Lung (tissue), 12 donors: Measurements from ENCODE around the gene PHB1. TPM values are rescaled to one million over a fixed set of nuclear protein-coding genes. Genes with fewer than 3 reads are reported as not detected.

Experiments used
- ATAC-seq: fragments of 200-7000 bp; cut with Tn5 transposase; one replicate; pipeline ENCODE4 v1.9.1; 2020; ENCODE audit warnings: moderate number of reproducible peaks; ENCODE audit not compliant: insufficient read depth, low FRiP score
- DNase-seq, 3 donors: peaks; one replicate each; pipeline ENCODE4 v3.0.0-alpha.2; 2013 to 2017
- H3K27ac ChIP-seq, 2 donors: one replicate each; pipeline ENCODE4 v1.5.1; 2013; ENCODE audit warnings: mild to moderate bottlenecking in 2 of 2, moderate library complexity in 2 of 2, control low read depth in 1 of 2, inconsistent platforms in 1 of 2, low read depth in 1 of 2, low read length in 1 of 2
- H3K27me3 ChIP-seq, 3 donors: one replicate each; pipeline ENCODE4 v1.5.1; 2013; ENCODE audit warnings: low read length in 2 of 3; ENCODE audit not compliant: control insufficient read depth in 3 of 3, insufficient read depth in 3 of 3
- H3K36me3 ChIP-seq, 4 donors: one replicate each; pipeline ENCODE4 v1.5.1; 2013; ENCODE audit warnings: low read length in 4 of 4, mild to moderate bottlenecking in 1 of 4, moderate library complexity in 1 of 4; ENCODE audit not compliant: control insufficient read depth in 4 of 4, insufficient read depth in 4 of 4
- H3K4me1 ChIP-seq, 5 donors: one replicate each; pipeline ENCODE4 v1.5.1; 2013; ENCODE audit warnings: low read length in 5 of 5, mild to moderate bottlenecking in 2 of 5, moderate library complexity in 1 of 5; ENCODE audit not compliant: control insufficient read depth in 5 of 5, insufficient read depth in 5 of 5
- H3K4me3 ChIP-seq: one replicate; pipeline ENCODE4 v1.5.1; 2013; ENCODE audit warnings: mild to moderate bottlenecking, control low read depth, moderate library complexity
- H3K9ac ChIP-seq, 2 donors: one replicate each; pipeline ENCODE4 v1.5.1; 2013; ENCODE audit warnings: low read length in 2 of 2, control low read depth in 1 of 2; ENCODE audit not compliant: insufficient read depth in 1 of 2
- H3K9me3 ChIP-seq, 4 donors: one replicate each; pipeline ENCODE4 v1.5.1; 2013; ENCODE audit warnings: low read length in 3 of 4, mild to moderate bottlenecking in 1 of 4, moderate library complexity in 1 of 4; ENCODE audit not compliant: control insufficient read depth in 4 of 4, insufficient read depth in 3 of 4
- WGBS, 2 donors: extraction: QIAGEN DNeasy Blood & Tissue Kit; methylation state at CpG; one replicate each; pipeline ENCODE4 v1.1.7; 2013; 5-methylcytosine and 5-hydroxymethylcytosine counted together
- polyA plus RNA-seq, 2 donors: library from polyadenylated mRNA; stranded (reverse); fragments of 200-250 nt; gene quantifications; one replicate each; pipeline ENCODE4 v1.2.1, GENCODE V29; 2013
- total RNA-seq, 2 donors: library from RNA; depleted of rRNA in 1 of 2; stranded (reverse); fragments of >200 nt in 1 of 2; gene quantifications; one replicate each; pipeline ENCODE4 v1.2.1, GENCODE V29; 2014 to 2021
- TF ChIP-seq, protein P1 (sequence below): IDR thresholded peaks from 2 replicates; pipeline ENCODE4 v1.5.1; 2012; ENCODE audit warnings: mild to moderate bottlenecking; ENCODE audit errors: control extremely low read depth, extremely low read depth
- donor health status: control.
- donor health status: control.
- donor health status: Bipolar disorder and iron deficiency.
- donor health status: healthy.
- donor health status: DM: yes; HTN: yes; CAD: no.

PHB1 gene
- total and polyA plus RNA-seq, 4 donors: 51.2 to 209 (median 128) TPM

DNA sequence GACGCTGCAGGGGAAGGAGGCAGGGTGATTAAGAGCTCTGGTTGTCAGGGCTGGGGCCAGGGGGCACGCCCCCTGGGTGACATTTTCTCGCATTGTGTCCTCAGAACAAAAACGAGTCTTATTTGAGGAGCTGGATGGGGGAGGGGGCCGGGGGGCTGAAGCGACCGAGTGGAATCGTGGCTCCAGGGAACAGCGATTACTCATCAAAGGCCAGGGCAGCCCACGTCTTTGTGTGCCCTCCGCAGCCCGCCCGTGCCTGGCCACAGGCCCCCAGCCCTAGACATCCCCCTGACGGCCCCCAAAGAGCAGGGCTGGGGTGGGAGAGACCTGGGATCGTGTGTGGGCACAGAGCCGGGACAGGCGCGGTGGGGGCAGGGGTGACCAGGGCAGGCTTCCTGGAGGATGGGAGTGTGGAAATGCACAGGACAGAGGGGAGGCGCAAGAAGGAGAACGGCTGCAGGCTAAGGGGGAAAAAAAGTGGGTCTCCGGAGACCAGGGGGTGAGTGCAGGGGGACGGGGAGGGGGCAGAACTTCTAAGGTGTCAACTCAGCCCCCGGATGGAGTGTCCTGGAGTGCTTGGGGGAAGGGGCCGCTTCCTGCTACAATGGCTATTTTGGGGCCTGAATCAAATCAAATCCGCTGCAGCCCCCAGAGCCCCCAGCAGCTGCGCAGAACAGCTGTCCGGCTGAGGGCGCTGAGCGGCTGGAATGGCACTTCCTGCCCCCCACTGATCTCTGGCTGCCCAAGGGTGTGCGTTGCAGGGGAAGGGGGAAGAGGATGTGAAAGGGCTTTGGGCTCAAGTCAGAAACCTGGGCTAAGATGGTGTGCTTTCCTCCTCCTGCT is 24.0 kb upstream of the PHB1 start:
- ATAC-seq (no peak), DNase-seq (peak; percentile 65 to 77 (median 69))
- H3K36me3 ChIP-seq: no peaks in the 10 kb centered on the region
- H3K4me1 ChIP-seq: peaks cover 0 to 21% (median 4%) of the 10 kb centered on the region in 5 donors
- 16% methylated on average over 30 of the region's 30 CpGs for WGBS, 2 donors
- H3K9me3 ChIP-seq: no peaks in the 10 kb centered on the region
- no peak overlapping the region for H3K4me3 ChIP-seq
- no peak overlapping the region for H3K9ac ChIP-seq
- no peak overlapping the region for H3K27ac ChIP-seq
- peaks cover 0 to 8% (median 5%) of the 10 kb centered on the region in 3 donors for H3K27me3 ChIP-seq
- TF ChIP-seq, protein P1, sequence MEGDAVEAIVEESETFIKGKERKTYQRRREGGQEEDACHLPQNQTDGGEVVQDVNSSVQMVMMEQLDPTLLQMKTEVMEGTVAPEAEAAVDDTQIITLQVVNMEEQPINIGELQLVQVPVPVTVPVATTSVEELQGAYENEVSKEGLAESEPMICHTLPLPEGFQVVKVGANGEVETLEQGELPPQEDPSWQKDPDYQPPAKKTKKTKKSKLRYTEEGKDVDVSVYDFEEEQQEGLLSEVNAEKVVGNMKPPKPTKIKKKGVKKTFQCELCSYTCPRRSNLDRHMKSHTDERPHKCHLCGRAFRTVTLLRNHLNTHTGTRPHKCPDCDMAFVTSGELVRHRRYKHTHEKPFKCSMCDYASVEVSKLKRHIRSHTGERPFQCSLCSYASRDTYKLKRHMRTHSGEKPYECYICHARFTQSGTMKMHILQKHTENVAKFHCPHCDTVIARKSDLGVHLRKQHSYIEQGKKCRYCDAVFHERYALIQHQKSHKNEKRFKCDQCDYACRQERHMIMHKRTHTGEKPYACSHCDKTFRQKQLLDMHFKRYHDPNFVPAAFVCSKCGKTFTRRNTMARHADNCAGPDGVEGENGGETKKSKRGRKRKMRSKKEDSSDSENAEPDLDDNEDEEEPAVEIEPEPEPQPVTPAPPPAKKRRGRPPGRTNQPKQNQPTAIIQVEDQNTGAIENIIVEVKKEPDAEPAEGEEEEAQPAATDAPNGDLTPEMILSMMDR: no peak

DNA sequence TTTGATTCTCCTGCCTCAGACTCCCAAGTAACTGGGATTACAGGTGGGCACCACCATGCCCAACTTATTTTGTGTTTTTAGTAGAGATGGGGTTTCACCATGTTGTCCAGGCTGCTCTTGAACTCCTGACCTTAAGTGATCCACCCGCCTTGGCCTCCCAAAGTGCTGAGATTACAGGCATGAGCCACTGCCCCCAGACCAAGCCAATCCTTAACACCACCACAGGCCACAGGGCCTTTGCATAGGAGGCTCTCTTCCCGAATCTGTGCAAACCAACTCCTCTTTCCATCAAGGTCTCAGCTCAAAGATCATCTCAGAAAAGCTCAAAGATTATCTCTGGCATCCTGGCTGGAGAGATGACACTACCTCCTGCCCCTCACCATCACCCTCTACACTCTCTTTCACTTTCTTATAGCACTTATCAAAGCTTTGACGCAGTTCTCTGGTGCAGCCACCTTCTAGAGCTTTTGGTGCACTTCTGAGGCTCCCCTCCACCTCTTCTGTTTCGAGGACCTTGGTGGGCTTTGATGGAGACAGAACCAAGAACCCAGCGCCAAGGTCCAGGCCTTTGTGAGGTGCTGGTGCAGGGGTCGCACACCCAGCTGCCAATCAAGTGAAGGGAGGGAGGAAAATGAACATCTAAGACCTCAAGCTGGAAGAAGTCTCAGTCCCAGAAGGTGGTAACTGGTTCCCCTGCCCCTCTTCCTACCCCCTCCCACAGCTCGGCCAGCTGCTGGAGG is 23.2 kb upstream of the PHB1 start:
- TF ChIP-seq, protein P1: no peak
- Histone ChIP-seq H3K36me3 (no peaks in the 10 kb centered on the region), H3K4me3 (no peak overlapping the region), H3K27ac (no peak overlapping the region), H3K9ac (no peak overlapping the region), H3K27me3 (peaks cover 0 to 8% (median 5%) of the 10 kb centered on the region in 3 donors), H3K9me3 (no peaks in the 10 kb centered on the region), H3K4me1 (peaks cover 0 to 21% (median 4%) of the 10 kb centered on the region in 5 donors)
- DNase-seq (no peak), ATAC-seq (no peak)
- WGBS, 2 donors: 80 to 81% methylated on average over 7 of the region's 7 CpGs

DNA sequence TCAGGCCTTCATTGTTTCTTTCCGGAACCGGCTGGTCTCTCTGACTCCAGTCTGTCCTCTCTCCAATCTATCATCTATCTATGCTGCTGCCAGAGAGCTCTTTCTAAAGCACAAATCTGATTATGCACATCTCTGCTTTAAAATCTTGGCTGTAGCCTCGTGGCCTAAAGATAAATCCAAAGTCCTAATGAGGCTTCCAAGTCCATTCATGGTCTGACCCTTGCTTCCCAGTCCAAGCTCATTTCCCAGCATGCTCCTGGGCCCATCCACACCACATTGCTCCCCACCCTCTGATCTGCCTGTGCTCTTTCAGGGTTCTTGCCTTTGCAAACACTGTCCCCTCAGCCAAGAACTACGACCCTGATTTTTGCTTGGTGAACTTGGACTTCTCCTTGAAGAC is 21.5 kb upstream of the PHB1 start:
- no peak overlapping the region for H3K4me3 ChIP-seq
- peaks cover 0 to 8% (median 5%) of the 10 kb centered on the region in 3 donors for H3K27me3 ChIP-seq
- WGBS, 2 donors: 56 to 90% methylated on average over 4 of the region's 4 CpGs
- DNase-seq: no peak
- ATAC-seq: no peak
- no peaks in the 10 kb centered on the region for H3K9me3 ChIP-seq
- TF ChIP-seq, protein P1: no peak
- H3K9ac ChIP-seq: no peak overlapping the region
- no peaks in the 10 kb centered on the region for H3K36me3 ChIP-seq
- H3K4me1 ChIP-seq: peaks cover 0 to 16% (median 4%) of the 10 kb centered on the region in 5 donors
- no peak overlapping the region for H3K27ac ChIP-seq
